Activated CD8-positive, alpha-beta T cell treated with anti-CD3 and anti-CD28 coated beads for 36 hours (primary cell): Measurements from ENCODE around the gene CXCL6. TPM values are rescaled to one million over a fixed set of nuclear protein-coding genes. Genes with fewer than 3 reads are reported as not detected.

Experiments used
- ATAC-seq: fragments of 200-7000 bp; cut with Tn5 transposase; one replicate; pipeline ENCODE4 v1.10.0; 2021; ENCODE audit warnings: mild to moderate bottlenecking, moderate library complexity
- CTCF ChIA-PET: fragments of 350-600 bp; sonication (Branson Sonifier 250); formaldehyde crosslinking; loops from one replicate; lab custom pipeline; 2021; ENCODE audit warnings: antibody characterized with exemption; lab: Charles Lee
- POLR2A ChIA-PET: fragments of 350-600 bp; sonication (Branson Sonifier 250); formaldehyde crosslinking; loops from one replicate; lab custom pipeline; 2021; ENCODE audit warnings: antibody characterized with exemption; lab: Charles Lee
- DNase-seq: peaks from one replicate; pipeline ENCODE4 v3.0.0-alpha.2; 2020
- H3K27ac Mint-ChIP-seq: one replicate; pipeline ENCODE4 v1.8.0; 2021; ENCODE audit warnings: mild to moderate bottlenecking, mixed read lengths
- H3K27me3 Mint-ChIP-seq: one replicate; pipeline ENCODE4 v1.8.0; 2021; ENCODE audit warnings: mixed read lengths
- H3K36me3 Mint-ChIP-seq: one replicate; pipeline ENCODE4 v1.8.0; 2021; ENCODE audit warnings: low read depth, mixed read lengths
- H3K4me1 Mint-ChIP-seq: one replicate; pipeline ENCODE4 v1.8.0; 2021; ENCODE audit warnings: low read depth, mixed read lengths
- H3K4me3 Mint-ChIP-seq: one replicate; pipeline ENCODE4 v1.8.0; 2021; ENCODE audit warnings: mild to moderate bottlenecking, moderate library complexity, mixed read lengths
- H3K9me3 Mint-ChIP-seq: one replicate; pipeline ENCODE4 v1.8.0; 2021; ENCODE audit warnings: mixed read lengths
- intact Hi-C: fragments of 100-400 bp; cut with micrococcal nuclease; formaldehyde crosslinking; loops from one replicate; pipeline ENCODE4 v1.10.0; 2022
- total RNA-seq, 2 experiments: library from RNA; stranded (reverse); gene quantifications; one replicate each; pipeline ENCODE4 v1.2.3, GENCODE V29; 2021
- TF ChIP-seq, protein P1 (sequence below): fragments of 200-600 bp; IDR thresholded peaks from one replicate; pipeline ENCODE4 v1.8.0; 2022; ENCODE audit warnings: antibody characterized with exemption, mild to moderate bottlenecking

CXCL6 gene
- total RNA-seq, 2 experiments from 2014 or later = not detected

GRCh38 chr4:73868206-73869129 is 32.0 kb downstream of the CXCL6 start:
- TF ChIP-seq, protein P1, sequence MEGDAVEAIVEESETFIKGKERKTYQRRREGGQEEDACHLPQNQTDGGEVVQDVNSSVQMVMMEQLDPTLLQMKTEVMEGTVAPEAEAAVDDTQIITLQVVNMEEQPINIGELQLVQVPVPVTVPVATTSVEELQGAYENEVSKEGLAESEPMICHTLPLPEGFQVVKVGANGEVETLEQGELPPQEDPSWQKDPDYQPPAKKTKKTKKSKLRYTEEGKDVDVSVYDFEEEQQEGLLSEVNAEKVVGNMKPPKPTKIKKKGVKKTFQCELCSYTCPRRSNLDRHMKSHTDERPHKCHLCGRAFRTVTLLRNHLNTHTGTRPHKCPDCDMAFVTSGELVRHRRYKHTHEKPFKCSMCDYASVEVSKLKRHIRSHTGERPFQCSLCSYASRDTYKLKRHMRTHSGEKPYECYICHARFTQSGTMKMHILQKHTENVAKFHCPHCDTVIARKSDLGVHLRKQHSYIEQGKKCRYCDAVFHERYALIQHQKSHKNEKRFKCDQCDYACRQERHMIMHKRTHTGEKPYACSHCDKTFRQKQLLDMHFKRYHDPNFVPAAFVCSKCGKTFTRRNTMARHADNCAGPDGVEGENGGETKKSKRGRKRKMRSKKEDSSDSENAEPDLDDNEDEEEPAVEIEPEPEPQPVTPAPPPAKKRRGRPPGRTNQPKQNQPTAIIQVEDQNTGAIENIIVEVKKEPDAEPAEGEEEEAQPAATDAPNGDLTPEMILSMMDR = no peak
- intact Hi-C loops = no loop called here
- H3K27ac Mint-ChIP-seq = no peak overlapping the region
- POLR2A ChIA-PET = no interaction called here
- no peaks in the 10 kb centered on the region for H3K9me3 Mint-ChIP-seq
- H3K4me1 Mint-ChIP-seq = peaks cover 4% of the 10 kb centered on the region
- ATAC-seq (no peak), DNase-seq (no peak)
- H3K27me3 Mint-ChIP-seq = peaks cover 26% of the 10 kb centered on the region
- no peaks in the 10 kb centered on the region for H3K36me3 Mint-ChIP-seq
- CTCF ChIA-PET = interaction anchor here (0.6 kb wide), 1 partner anchor 13 kb away, joined by 3 read pairs; no protein-coding TSS in a partner anchor
- no peak overlapping the region for H3K4me3 Mint-ChIP-seq

- Mint-ChIP-seq H3K9me3 (no peaks in the 10 kb centered on the region), H3K36me3 (no peaks in the 10 kb centered on the region), H3K27ac (no peak within 1 kb of the TSS), H3K4me3 (no peak within 1 kb of the TSS), H3K4me1 (peaks cover 4% of the 10 kb centered on the region), H3K27me3 (peaks cover 27% of the 10 kb centered on the region)
- ATAC-seq = no peak
- ChIA-PET POLR2A (no interaction called here), CTCF (no interaction called here)
- intact Hi-C loops = no loop called here
- TF ChIP-seq, protein P1 = no peak
- no peak for DNase-seq
These were observed 32.9 kb downstream of the CXCL6 start, which contains the start of gene CXCL1 for GRCh38 chr4:73869130-73870055. TSS of gene CXCL1 (plus strand) at chr4:73869393. CDS start at chr4:73869471, 78 bp downstream.

DNA sequence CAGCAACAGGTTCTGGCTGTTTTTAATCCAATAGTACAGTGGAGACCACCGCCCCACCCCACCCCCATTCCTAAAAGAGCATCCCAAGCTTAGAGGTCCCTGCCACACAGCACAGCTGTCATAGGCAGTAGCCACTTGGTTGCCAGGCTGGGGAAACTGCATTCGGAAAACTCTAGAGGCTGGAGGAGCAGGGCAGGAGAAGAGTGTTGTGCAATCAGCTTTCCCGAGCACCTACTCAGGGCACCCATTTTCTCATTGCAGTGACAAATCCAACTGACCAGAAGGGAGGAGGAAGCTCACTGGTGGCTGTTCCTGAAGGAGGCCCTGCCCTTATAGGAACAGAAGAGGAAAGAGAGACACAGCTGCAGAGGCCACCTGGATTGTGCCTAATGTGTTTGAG is 33.8 kb downstream of the CXCL6 start:
- DNase-seq = no peak
- peaks cover 4% of the 10 kb centered on the region for H3K4me1 Mint-ChIP-seq
- intact Hi-C loops = no loop called here
- no peak overlapping the region for H3K27ac Mint-ChIP-seq
- peaks cover 25% of the 10 kb centered on the region for H3K27me3 Mint-ChIP-seq
- no peaks in the 10 kb centered on the region for H3K9me3 Mint-ChIP-seq
- TF ChIP-seq, protein P1 = no peak
- no peaks in the 10 kb centered on the region for H3K36me3 Mint-ChIP-seq
- ATAC-seq = no peak
- ChIA-PET CTCF (no interaction called here), POLR2A (no interaction called here)
- no peak overlapping the region for H3K4me3 Mint-ChIP-seq

- Mint-ChIP-seq H3K4me1 (peaks cover 4% of the 10 kb centered on the region), H3K36me3 (no peaks in the 10 kb centered on the region), H3K9me3 (no peaks in the 10 kb centered on the region), H3K27me3 (peaks cover 25% of the 10 kb centered on the region), H3K27ac (no peak overlapping the region), H3K4me3 (no peak overlapping the region)
- no peak for ATAC-seq
- CTCF ChIA-PET = no interaction called here
- no peak for DNase-seq
- POLR2A ChIA-PET = no interaction called here
- TF ChIP-seq, protein P1 = no peak
- intact Hi-C loops = no loop called here
These were observed 34.3 kb downstream of the CXCL6 start for GRCh38 chr4:73870768-73871167.
